Endothelial cell of umbilical vein (primary cell): Measurements from ENCODE around the gene SPATA7. TPM values are rescaled to one million over a fixed set of nuclear protein-coding genes. Genes with fewer than 3 reads are reported as not detected.

Experiments used
- BruUV-seq: library from RNA; stranded (reverse); fragments of 400-500 nt; replicated peaks from 2 replicates; lab custom pipeline; 2021; lab: Mats Ljungman, UMichigan
- CTCF ChIA-PET: fragments of 300-600, 350-600 bp; sonication (Branson Sonifier 250); formaldehyde crosslinking; loops from one replicate; lab custom pipeline; 2021; ENCODE audit warnings: antibody characterized with exemption, inconsistent platforms; lab: Charles Lee
- POLR2A ChIA-PET: fragments of 300-600, 350-600 bp; sonication (Branson Sonifier 250); formaldehyde crosslinking; loops from one replicate; lab custom pipeline; 2021; ENCODE audit warnings: antibody characterized with exemption, inconsistent platforms; lab: Charles Lee
- DNase-seq: peaks from one replicate; pipeline ENCODE4 v3.0.0-alpha.2; 2011; ENCODE audit warnings: low read depth, low spot score
- FAIRE-seq: peaks from 2 replicates; lab custom pipeline; 2011; peaks lifted over from hg19 to GRCh38; lab: Jason Lieb, UNC
- H2AFZ ChIP-seq: 2 replicates; pipeline ENCODE4 v1.6.0; 2012; ENCODE audit warnings: low read depth, low read length, control low read depth, inconsistent platforms
- H3K27ac ChIP-seq: 2 replicates; pipeline ENCODE4 v1.5.1; 2011; ENCODE audit warnings: low read depth, mild to moderate bottlenecking, control low read depth, low read length, moderate library complexity; ENCODE audit not compliant: insufficient read depth
- H3K27me3 ChIP-seq, 2 experiments: 2 replicates each; pipeline versions ENCODE4 v1.6.0 to v1.6.1; 2011; ENCODE audit warnings: low read length in 2 of 2, mixed read lengths in 1 of 2; ENCODE audit not compliant: control insufficient read depth in 2 of 2, insufficient read depth in 2 of 2
- H3K36me3 ChIP-seq, 2 experiments: 2 replicates in 1 of 2; 3 replicates in 1 of 2; pipeline ENCODE4 v1.5.1; 2011; ENCODE audit warnings: low read length in 2 of 2, mild to moderate bottlenecking in 1 of 2, moderate library complexity in 1 of 2; ENCODE audit not compliant: control insufficient read depth in 2 of 2, insufficient read depth in 2 of 2; ENCODE audit errors: extremely low read depth in 1 of 2
- H3K4me1 ChIP-seq: 3 replicates; pipeline ENCODE4 v1.5.1; 2011; ENCODE audit warnings: mild to moderate bottlenecking, low read length; ENCODE audit not compliant: control insufficient read depth, insufficient read depth; ENCODE audit errors: extremely low read depth
- H3K4me2 ChIP-seq: 2 replicates; pipeline ENCODE4 v1.6.1; 2011; ENCODE audit warnings: low read length, control low read depth, mixed read lengths; ENCODE audit not compliant: insufficient read depth
- H3K4me3 ChIP-seq, 3 experiments: fragments of 200-600 bp in 1 of 3; sonication (generic), shearing (Covaris generic) in 1 of 3; replicated peaks in 1 of 3; 2 replicates each; pipeline ENCODE4 v1.5.1; 2011 to 2016; ENCODE audit warnings: control low read depth in 3 of 3, low read length in 3 of 3, mild to moderate bottlenecking in 2 of 3, inconsistent platforms in 1 of 3, low read depth in 1 of 3, moderate library complexity in 1 of 3; ENCODE audit not compliant: insufficient read depth in 1 of 3
- H3K79me2 ChIP-seq: 2 replicates; pipeline ENCODE4 v1.6.0; 2012; ENCODE audit warnings: low read length, inconsistent platforms; ENCODE audit not compliant: control insufficient read depth, insufficient read depth
- H3K9ac ChIP-seq: replicated peaks from 2 replicates; pipeline ENCODE3; 2011; ENCODE audit warnings: low read length, control low read depth; ENCODE audit not compliant: insufficient read depth; ENCODE audit errors: extremely low read depth
- H3K9me1 ChIP-seq: replicated peaks from 3 replicates; pipeline ENCODE4 v1.6.0; 2011; ENCODE audit warnings: mild to moderate bottlenecking, low read length; ENCODE audit not compliant: control insufficient read depth, insufficient read depth; ENCODE audit errors: extremely low read depth
- H3K9me3 ChIP-seq: replicated peaks from 2 replicates; pipeline ENCODE4 v1.5.1; 2012; ENCODE audit warnings: low read length, inconsistent platforms; ENCODE audit not compliant: control insufficient read depth, insufficient read depth
- H4K20me1 ChIP-seq: replicated peaks from 2 replicates; pipeline ENCODE3; 2011; ENCODE audit warnings: mild to moderate bottlenecking, low read length; ENCODE audit not compliant: control insufficient read depth, insufficient read depth; ENCODE audit errors: extremely low read depth
- CTCF ChIP-seq, 2 donors: IDR thresholded peaks; 1 replicate in 1 of 2; 2 replicates in 1 of 2; pipeline ENCODE4 v1.5.1; 2011; ENCODE audit warnings: low read length in 2 of 2, mild to moderate bottlenecking in 2 of 2, moderate library complexity in 2 of 2, control low read depth in 1 of 2, inconsistent platforms in 1 of 2, low read depth in 1 of 2; ENCODE audit not compliant: insufficient read depth in 1 of 2; ENCODE audit errors: extremely low read depth in 1 of 2
- EZH2 ChIP-seq: IDR thresholded peaks from 2 replicates; pipeline ENCODE4 v1.6.1; 2012; ENCODE audit warnings: borderline replicate concordance, low read depth, mild to moderate bottlenecking, moderate library complexity, low read length, inconsistent platforms; ENCODE audit not compliant: severe bottlenecking
- FOS ChIP-seq: IDR thresholded peaks from 2 replicates; pipeline ENCODE4 v1.6.1; 2011; ENCODE audit warnings: mild to moderate bottlenecking, low read length, moderate library complexity, borderline replicate concordance; ENCODE audit not compliant: insufficient read depth
- GATA2 ChIP-seq: IDR thresholded peaks from 2 replicates; pipeline ENCODE4 v1.7.0; 2011; ENCODE audit warnings: low read depth, mild to moderate bottlenecking, moderate library complexity, mixed read lengths, low read length; ENCODE audit not compliant: insufficient read length, insufficient read depth
- JUN ChIP-seq: IDR thresholded peaks from 2 replicates; pipeline ENCODE4 v1.6.1; 2011; ENCODE audit warnings: borderline replicate concordance, low read depth; ENCODE audit not compliant: insufficient read length, insufficient read depth
- MYC ChIP-seq: IDR thresholded peaks from one replicate; pipeline ENCODE4 v1.6.1; 2011; ENCODE audit warnings: mild to moderate bottlenecking, low read depth, low read length
- POLR2A ChIP-seq: IDR thresholded peaks from 2 replicates; pipeline ENCODE4 v1.6.1; 2012; ENCODE audit warnings: low read depth, mild to moderate bottlenecking, control low read depth, low read length
- POLR2AphosphoS5 ChIP-seq: IDR thresholded peaks from 2 replicates; pipeline ENCODE4 v1.6.1; 2012; ENCODE audit warnings: low read depth, mild to moderate bottlenecking, control low read depth, low read length, moderate library complexity; ENCODE audit not compliant: insufficient read depth
- dilution Hi-C: fragments of 300-500 bp; cut with MboI; formaldehyde crosslinking; loops from one replicate; pipeline ENCODE4 v1.15.0; 2019; ENCODE audit warnings: low sequenced_read_pairs; ENCODE audit not compliant: extremely low pct_ligation_motif_present
- intact Hi-C: fragments of 100-400 bp; cut with micrococcal nuclease; formaldehyde crosslinking; loops from one replicate; pipeline ENCODE4 v1.10.0; 2022
- polyA plus RNA-seq, 4 experiments: library from polyadenylated mRNA; depleted of rRNA in 3 of 4; stranded (reverse) in 3 of 4; unstranded in 1 of 4; fragments of >200 nt; gene quantifications; 2 replicates each; pipeline versions ENCODE4 v1.2.1 to v1.2.3, GENCODE V29; 2011 to 2012; ENCODE audit warnings: missing spikeins in 1 of 4
- total RNA-seq: library from RNA; stranded (reverse); gene quantifications from 2 replicates; pipeline ENCODE4 v1.2.3, GENCODE V29; 2021
- TF ChIP-seq, protein P1 (sequence below): IDR thresholded peaks from 2 replicates; pipeline ENCODE4 v1.6.1; 2011; ENCODE audit not compliant: insufficient read depth, insufficient read length

Gene SPATA7
- total and polyA plus RNA-seq, 2 donors (not counting 3 experiments of a cell fraction or from before 2014, with no cell fraction given): 4.0 to 9.7 TPM

DNA sequence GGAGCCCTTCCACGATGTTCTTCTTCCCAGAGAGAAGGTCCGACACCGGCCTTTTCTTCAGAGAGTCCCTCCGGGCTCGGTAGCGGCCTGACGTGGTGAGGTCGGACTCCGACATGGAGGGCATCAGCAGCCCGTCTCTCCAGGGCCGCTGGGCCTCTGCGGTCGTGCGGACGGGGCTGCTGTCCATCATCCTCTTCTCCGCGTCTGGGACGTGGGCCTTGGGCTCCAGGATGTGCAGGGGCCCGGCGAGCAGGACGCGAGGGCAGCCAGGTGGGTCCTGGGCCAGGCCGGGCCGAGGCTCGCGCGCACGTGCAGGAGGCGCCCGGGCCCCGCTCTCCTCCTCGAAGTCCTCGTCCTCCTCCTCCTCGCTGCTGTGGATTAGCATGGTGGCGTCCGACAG is 93.5 kb downstream of the SPATA7 start:
- Histone ChIP-seq H3K9ac (no peak overlapping the region), H3K4me1 (no peaks in the 10 kb centered on the region), H3K79me2 (peaks cover 8% of the 10 kb centered on the region), H3K27me3 (no peaks in the 10 kb centered on the region), H3K36me3 (peaks cover 4 to 17% of the 10 kb centered on the region in 2 experiments), H4K20me1 (no peaks in the 10 kb centered on the region), H3K9me3 (no peaks in the 10 kb centered on the region), H3K4me3 (no peak overlapping the region), H2AFZ (no peak overlapping the region), H3K27ac (no peak overlapping the region), H3K9me1 (no peaks in the 10 kb centered on the region), H3K4me2 (no peak overlapping the region)
- no TSS peak for BruUV-seq
- TF ChIP-seq GATA2 (no peak), POLR2A (no peak), EZH2 (no peak), CTCF (IDR thresholded peaks at IDR 0.05; ENCODE audit: extremely low read depth in 1 of 2, insufficient read depth in 1 of 2, low read depth in 1 of 2, low read length in 2 of 2) (no peak), FOS (no peak), JUN (no peak), MYC (no peak), POLR2AphosphoS5 (no peak)
- TF ChIP-seq, protein P1, sequence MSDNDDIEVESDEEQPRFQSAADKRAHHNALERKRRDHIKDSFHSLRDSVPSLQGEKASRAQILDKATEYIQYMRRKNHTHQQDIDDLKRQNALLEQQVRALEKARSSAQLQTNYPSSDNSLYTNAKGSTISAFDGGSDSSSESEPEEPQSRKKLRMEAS: no peak
- dilution Hi-C loops: no loop called here
- FAIRE-seq (no peak), DNase-seq (no peak)
- POLR2A ChIA-PET: no interaction called here
- intact Hi-C loops: no loop called here
- CTCF ChIA-PET: no interaction called here
